ENCODE measurements around the gene ALCAM.

Gene ALCAM

DNA sequence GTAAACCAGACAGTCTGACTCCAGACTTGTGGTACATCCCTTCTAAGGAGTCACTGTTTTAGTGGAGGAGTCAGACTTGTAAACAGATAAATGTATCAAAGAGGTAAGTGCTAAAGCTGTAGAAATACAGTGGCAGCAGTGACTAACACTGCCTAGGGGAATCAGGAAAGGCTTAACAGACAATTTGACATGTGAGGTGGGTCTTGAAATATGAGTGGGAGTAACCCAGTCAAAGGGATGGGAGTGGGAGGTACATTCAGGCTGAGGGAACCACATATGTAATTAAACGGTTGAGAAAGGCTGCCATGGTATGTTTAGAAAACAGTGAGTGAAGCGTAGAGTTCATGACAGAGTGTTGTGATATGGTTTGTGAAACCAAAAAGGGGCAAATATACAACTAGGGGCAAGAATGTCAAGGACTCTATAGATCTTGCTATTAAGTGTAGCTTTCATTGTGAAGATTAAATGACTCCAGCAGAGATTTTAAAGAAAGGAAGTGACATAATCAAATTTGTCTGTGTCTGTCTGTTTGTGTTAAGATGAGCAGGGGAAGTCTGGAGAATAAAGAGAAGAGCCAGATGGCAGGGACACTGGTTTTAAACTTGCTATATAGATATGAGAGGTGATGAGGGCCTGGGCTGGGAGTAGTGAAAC is 11.2 kb upstream of the ALCAM start:
- no peak for TF ChIP-seq CTCF (IDR thresholded peaks at IDR 0.05; ENCODE audit: low read depth, low read length, missing control alignments)
- H3K4me3 ChIP-seq (ENCODE audit: low read depth, low read length), result no peak overlapping the region
- DNase-seq (ENCODE audit: low read depth), result no peak

GRCh38 chr3:105356396-105356795 is 10.3 kb upstream of the ALCAM start:
- no peak overlapping the region for H3K4me3 ChIP-seq (ENCODE audit: low read depth, low read length)
- no peak for TF ChIP-seq CTCF (IDR thresholded peaks at IDR 0.05; ENCODE audit: low read depth, low read length, missing control alignments)

DNA sequence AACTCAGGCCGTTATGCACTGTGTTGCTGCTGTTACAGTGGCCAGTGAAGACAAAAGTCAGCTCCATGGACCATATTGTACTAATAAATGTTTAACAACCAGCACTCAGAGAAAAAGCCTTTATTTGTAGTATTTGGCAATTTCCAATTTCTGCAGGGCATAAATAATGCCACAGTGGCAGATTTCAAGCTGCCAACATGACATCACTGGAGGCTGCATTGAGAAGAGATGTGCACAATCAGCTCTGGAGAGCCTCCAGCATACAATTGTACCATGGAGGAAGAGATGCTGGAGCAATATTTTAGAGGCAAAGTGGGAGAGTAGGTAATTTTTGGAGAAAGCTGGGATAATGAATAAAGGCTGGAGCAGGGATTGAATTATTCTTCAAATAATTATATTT is 9.7 kb upstream of the ALCAM start:
- H3K4me3 ChIP-seq (ENCODE audit: low read depth, low read length), result no peak overlapping the region
- DNase-seq (ENCODE audit: low read depth), result no peak
- TF ChIP-seq CTCF (IDR thresholded peaks at IDR 0.05; ENCODE audit: low read depth, low read length, missing control alignments), result no peak

More at GRCh38 chr3:105356396-105356795, 10.3 kb upstream of the ALCAM start:
- no peak for DNase-seq (ENCODE audit: low read depth)

DNA sequence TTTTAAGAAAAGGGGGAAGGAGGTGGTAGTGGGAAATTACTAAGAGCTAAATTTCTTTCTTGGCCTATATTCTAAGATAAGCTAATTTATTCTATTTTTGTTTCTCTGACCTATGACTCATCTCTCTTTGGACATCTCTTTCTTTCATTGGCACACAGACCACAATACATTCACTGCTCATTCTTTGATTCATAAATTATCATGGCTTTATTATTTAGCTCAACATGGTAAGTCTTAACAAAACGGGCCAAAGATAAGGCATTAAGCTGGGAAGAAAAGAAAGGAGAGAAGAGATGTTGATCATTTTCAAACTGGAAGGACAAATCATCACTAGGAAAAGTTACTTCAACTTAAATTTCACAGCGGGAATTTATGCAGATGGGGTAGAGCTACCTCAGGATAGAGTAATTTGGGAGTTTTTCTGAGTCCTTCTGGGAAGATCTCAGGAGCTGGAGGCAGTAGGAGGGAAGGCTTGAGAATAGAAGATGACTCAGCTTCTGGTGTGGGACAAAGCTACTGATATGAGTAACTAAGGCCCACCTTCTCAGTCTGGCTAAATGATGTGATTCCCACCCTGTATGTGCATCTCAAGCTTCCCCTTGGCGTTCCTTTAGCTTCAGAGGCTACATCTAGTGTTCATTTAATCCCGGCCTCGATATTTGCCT is 7.5 kb upstream of the ALCAM start:
- no peak overlapping the region for H3K4me3 ChIP-seq (ENCODE audit: low read depth, low read length)
- no peak for DNase-seq (ENCODE audit: low read depth)
- TF ChIP-seq CTCF (IDR thresholded peaks at IDR 0.05; ENCODE audit: low read depth, low read length, missing control alignments), result no peak

DNA sequence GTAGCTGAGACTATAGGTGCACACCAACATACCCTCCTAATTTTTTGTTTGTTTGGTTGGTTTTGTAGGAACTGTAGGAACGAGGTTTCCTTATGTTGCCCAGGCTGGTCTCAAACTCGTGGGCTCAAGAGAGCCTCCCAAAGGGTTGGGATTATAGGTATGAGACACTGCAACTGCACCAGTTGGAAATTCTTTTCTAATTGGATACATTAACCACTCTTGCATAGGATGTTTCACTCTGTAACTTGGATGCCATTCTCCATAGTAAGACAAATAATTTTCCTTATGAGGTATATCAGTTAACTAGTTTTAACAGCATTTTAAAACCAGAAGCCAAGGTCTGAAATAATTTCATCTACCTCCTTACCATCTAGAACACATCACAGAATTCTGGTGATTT is 6.7 kb upstream of the ALCAM start:
- no peak for TF ChIP-seq CTCF (IDR thresholded peaks at IDR 0.05; ENCODE audit: low read depth, low read length, missing control alignments)
- H3K4me3 ChIP-seq (ENCODE audit: low read depth, low read length), result no peak overlapping the region
- DNase-seq (ENCODE audit: low read depth), result no peak

- TF ChIP-seq CTCF (IDR thresholded peaks at IDR 0.05; ENCODE audit: low read depth, low read length, missing control alignments), result no peak
- H3K4me3 ChIP-seq (ENCODE audit: low read depth, low read length), result no peak overlapping the region
- DNase-seq (ENCODE audit: low read depth), result no peak
Observed at GRCh38 chr3:105362021-105362665, 4.6 kb upstream of the ALCAM start.
